ENCODE data around the gene RAB42.
"Not testable (repeated sequence)": the region's sequence is repeated elsewhere in the genome, so short reads cannot be mapped to it uniquely, and the experiment has no call there.

Gene RAB42

DNA sequence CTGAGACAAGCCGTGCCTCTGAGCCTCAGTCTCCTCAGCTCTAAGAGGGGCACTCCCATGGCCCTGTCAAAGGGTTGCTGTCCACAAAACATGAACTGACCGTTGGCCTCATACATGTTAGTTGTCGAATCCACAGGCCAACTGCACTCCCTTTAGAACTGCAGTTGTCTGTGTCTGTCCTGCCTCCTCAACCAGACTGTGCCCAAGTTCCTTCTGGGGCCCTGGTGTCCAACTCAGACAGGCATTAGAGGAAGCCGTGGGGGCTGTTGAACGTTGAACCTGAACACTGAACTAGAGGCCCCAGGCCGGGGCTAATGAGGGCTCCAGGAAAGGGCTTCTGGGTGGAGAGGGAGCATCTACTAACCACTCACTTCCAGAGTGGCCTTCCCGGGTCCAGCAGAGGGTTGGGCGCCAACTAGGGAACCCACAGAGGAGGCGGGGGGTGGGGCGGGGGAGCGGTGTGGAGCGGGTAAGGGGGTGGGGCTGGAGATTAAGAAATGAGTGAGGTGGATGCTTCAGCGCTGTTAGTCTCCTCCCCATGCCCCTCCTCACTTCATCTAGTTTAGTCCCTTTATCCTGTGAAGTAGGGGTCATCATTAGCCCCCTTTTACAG lies at the start of gene RAB42:
Gene RAB42 (plus strand): TSS at position 558 of the 613 bp plus-strand sequence. CDS start 247 bp downstream, outside the sequence.
- DNase-seq: peak in 1 of 2 experiments; percentile 38
- TF ChIP-seq GATA1 (IDR thresholded peaks at IDR 0.05; ENCODE audit: low read depth, low read length) (no peak), POLR2A (IDR thresholded peaks at IDR 0.05; ENCODE audit: low read length) (no peak)

DNA sequence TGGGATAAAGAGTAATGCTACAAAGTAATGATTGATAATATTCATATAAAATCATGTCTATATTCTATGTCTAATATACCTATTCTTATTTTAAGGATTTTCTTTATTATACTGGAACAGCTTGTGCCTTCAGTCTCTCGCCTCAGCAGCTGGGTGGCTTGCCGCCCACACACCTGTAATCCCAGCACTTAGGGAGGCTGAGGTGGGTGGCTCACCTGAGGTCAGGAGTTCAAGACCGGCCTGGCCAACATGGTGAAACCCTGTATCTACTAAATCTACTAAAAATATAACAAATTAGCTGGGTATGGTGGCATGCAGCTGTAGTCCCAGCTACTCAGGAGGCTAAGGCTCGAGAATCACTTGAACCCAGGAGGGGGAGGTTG lies 46.8 kb upstream of the RAB42 start:
- no peak for DNase-seq
- no peak for TF ChIP-seq GATA1 (IDR thresholded peaks at IDR 0.05; ENCODE audit: low read depth, low read length)
- TF ChIP-seq POLR2A (IDR thresholded peaks at IDR 0.05; ENCODE audit: low read length): no peak

DNA sequence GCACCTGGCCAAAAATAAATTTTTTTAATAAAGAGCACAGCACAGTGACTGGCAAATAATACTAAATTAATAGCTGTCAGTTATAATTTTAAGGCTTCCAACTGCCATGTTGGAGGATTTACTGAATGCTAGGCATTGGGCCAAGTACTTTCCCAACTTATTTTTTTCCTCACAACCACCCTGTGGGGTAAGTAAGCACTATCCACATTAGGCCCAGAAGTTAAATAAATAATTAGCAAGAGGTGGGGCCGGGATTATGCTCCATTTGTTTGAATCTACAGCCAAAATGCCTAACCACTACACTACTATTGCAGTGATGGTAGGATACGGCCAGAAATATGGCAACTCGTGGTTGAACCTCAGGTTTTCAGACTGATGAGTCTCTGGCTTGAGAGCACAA lies 43.7 kb upstream of the RAB42 start:
- no peak for DNase-seq
- TF ChIP-seq POLR2A (IDR thresholded peaks at IDR 0.05; ENCODE audit: low read length) (no peak), GATA1 (IDR thresholded peaks at IDR 0.05; ENCODE audit: low read depth, low read length) (no peak)

DNA sequence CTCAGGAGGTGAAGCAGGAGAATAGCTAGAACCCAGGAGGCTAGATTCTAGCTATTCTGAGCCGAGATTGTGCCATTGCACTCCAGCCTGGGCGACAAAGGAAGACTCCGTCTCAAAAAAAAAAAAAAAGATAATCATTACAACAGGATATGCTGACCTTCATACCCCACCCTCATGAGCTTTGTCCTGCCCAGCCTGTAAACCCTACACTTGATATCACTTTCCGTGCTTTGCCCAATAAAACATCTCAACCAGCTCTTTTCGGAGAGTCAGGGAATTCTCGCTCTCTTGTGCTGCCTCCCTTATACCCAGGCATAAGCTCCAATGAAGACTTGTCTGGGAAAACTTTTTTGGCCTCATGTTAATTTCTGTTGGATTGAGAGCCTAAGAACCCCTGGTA lies 40.7 kb upstream of the RAB42 start:
- no peak for DNase-seq
- no peak for TF ChIP-seq POLR2A (IDR thresholded peaks at IDR 0.05; ENCODE audit: low read length)
- TF ChIP-seq GATA1 (IDR thresholded peaks at IDR 0.05; ENCODE audit: low read depth, low read length): no peak

- DNase-seq: peak; percentile 98 to 99
- no peak for TF ChIP-seq GATA1 (IDR thresholded peaks at IDR 0.05; ENCODE audit: low read depth, low read length)
- peak; percentile 74 for TF ChIP-seq POLR2A (IDR thresholded peaks at IDR 0.05; ENCODE audit: low read length)
Observed at GRCh38 chr1:28552758-28553663, 39.1 kb upstream of the RAB42 start, which contains the start of gene TRNAU1AP. Gene TRNAU1AP (plus strand): TSS chr1:28553085. CDS start chr1:28553111, 26 bp downstream.

DNA sequence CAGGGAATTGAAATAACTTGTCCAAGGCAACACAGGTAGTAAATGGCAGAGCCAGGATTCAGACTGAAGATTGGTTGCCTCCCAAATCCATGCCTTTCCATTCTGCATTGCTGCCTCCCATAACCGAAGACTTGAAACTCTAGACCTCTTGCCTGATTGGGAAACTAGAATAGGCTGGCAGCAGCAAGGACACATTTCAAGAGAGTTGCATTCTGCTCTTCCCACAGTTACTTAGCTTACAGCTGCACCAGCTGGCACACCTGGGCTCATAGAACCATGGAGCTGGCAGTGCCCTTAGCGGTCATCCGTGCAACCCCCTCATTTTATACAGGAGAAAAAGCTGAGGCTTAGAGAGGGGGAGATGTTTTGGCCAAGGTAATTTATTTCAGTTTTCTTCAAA lies 31.2 kb upstream of the RAB42 start:
- no peak for DNase-seq
- TF ChIP-seq GATA1 (IDR thresholded peaks at IDR 0.05; ENCODE audit: low read depth, low read length): no peak
- TF ChIP-seq POLR2A (IDR thresholded peaks at IDR 0.05; ENCODE audit: low read length): no peak

- DNase-seq: no peak
- TF ChIP-seq POLR2A (IDR thresholded peaks at IDR 0.05; ENCODE audit: low read length) (no peak), GATA1 (IDR thresholded peaks at IDR 0.05; ENCODE audit: low read depth, low read length) (no peak)
Observed at GRCh38 chr1:28564310-28564709, 27.8 kb upstream of the RAB42 start.

DNA sequence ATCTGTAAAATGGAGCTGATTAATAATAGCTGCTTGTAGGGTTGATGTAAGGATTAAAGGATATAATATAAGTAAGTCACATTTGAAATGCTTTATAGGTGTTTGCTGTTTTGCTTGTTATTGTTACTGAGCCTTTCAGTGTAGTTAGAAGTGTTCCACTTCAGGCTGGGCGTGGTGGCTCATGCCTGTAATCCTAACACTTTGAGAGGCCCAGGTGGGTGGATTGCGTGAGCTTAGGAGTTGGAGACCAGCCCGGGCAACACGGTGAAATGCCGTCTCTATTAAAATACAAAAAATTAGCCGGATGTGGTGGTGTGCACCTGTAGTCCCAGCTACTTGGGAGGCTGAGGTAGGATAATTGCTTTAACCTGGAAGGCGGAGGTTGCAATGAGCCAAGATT lies 27.0 kb upstream of the RAB42 start:
- DNase-seq: no peak
- no peak for TF ChIP-seq GATA1 (IDR thresholded peaks at IDR 0.05; ENCODE audit: low read depth, low read length)
- no peak for TF ChIP-seq POLR2A (IDR thresholded peaks at IDR 0.05; ENCODE audit: low read length)

- no peak for DNase-seq
- TF ChIP-seq GATA1 (IDR thresholded peaks at IDR 0.05; ENCODE audit: low read depth, low read length) (no peak), POLR2A (IDR thresholded peaks at IDR 0.05; ENCODE audit: low read length) (no peak)
Observed at GRCh38 chr1:28565726-28566125, 26.3 kb upstream of the RAB42 start.

GRCh38 chr1:28566931-28567330 lies 25.1 kb upstream of the RAB42 start:
- DNase-seq: no peak
- TF ChIP-seq POLR2A (IDR thresholded peaks at IDR 0.05; ENCODE audit: low read length): no peak
- no peak for TF ChIP-seq GATA1 (IDR thresholded peaks at IDR 0.05; ENCODE audit: low read depth, low read length)

DNA sequence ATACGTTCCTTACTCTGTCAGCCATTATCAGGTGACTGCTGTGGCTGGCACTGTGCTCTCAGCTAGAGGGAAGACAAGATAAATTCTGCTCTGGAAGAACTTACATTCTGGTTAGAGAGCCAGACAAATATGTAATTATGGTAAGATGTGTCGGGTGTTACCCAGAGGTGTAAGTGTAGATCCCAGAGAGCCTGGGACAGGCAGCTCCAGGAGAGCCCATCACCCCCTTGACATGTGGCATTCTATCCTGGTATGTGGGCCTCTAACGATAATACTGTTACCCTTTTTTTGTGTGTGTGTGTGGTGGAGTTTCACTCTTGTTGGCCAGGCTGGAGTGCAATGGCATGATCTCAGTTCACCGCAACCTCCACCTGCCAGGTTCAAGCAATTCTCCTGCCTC lies 20.2 kb upstream of the RAB42 start:
- TF ChIP-seq POLR2A (IDR thresholded peaks at IDR 0.05; ENCODE audit: low read length): no peak
- no peak for TF ChIP-seq GATA1 (IDR thresholded peaks at IDR 0.05; ENCODE audit: low read depth, low read length)
- DNase-seq: no peak

DNA sequence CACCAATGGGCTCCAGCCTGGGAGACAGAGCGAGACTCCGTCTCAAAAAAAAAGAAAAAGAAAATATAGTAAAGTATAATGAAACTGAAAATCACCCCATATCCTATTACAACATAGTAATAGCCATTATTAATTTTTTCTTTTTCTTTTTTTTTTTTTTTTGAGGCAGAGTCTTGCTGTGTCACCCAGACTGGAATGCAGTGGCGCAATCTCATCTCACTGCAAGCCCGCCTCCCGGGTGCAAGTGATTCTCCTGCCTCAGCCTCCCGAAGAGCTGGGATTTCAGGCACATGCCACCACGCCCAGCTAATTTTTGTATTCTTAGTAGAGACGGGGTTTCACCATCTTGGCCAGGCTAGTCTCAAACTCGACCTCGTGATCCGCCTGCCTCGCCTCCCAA lies 19.2 kb upstream of the RAB42 start:
- DNase-seq: not testable (repeated sequence)

- no peak for DNase-seq
- TF ChIP-seq GATA1 (IDR thresholded peaks at IDR 0.05; ENCODE audit: low read depth, low read length) (no peak), POLR2A (IDR thresholded peaks at IDR 0.05; ENCODE audit: low read length) (no peak)
Observed at GRCh38 chr1:28573564-28573963, 18.5 kb upstream of the RAB42 start.

GRCh38 chr1:28577052-28577678 lies 14.9 kb upstream of the RAB42 start:
- no peak for TF ChIP-seq GATA1 (IDR thresholded peaks at IDR 0.05; ENCODE audit: low read depth, low read length)
- TF ChIP-seq POLR2A (IDR thresholded peaks at IDR 0.05; ENCODE audit: low read length): peak; percentile 33
- DNase-seq: no peak
